ENCODE data around the gene SPATA20.

Gene SPATA20

GRCh38 chr17:50541402-50541715 is 5.6 kb upstream of the SPATA20 start:
- no peak for DNase-seq

DNA sequence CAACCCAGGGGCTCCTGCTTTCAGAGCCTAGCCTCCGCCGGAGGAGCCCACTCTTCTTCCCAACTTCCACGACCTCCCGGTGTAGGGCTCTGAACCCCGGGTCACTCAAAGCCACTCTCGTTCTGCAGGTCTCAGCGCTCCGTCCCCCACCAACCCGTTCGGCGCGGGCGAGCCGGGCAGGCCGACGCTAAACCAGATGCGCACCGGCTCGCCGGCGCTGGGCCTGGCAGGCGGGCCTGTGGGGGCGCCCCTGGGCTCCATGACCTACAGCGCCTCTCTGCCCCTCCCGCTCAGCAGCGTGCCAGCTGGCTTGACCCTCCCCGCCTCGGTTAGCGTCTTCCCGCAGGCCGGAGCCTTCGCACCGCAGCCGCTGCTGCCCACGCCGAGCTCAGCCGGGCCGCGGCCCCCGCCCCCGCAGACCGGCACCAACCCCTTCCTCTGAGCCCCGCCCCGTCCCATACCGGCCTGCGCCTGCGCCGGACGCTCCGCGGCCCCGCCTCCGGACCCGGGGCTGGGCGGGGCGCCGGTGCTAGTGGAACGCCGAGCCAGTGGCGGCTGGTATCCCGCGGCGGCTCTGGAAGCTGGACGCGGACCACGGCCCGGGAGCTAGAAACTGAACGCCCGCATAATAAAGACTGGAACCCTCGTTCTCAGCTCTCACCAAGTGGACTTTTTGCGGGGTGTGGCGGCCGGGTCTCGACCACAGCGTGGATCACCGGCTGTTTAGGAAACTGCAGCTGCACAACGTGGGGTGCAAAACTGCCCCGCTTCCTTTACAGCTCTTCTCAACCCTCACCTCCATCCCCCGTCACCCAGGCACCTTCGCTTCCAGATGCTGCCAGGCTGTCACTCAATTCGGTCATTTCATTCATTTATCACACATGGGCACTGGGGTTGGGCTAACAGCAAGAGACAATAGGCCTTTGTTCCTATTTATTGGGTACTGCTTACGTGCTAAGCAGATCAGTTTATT is 5.0 kb upstream of the SPATA20 start:
- peak; percentile 84 for DNase-seq

GRCh38 chr17:50542795-50543774 is 3.9 kb upstream of the SPATA20 start:
- DNase-seq, result no peak

DNA sequence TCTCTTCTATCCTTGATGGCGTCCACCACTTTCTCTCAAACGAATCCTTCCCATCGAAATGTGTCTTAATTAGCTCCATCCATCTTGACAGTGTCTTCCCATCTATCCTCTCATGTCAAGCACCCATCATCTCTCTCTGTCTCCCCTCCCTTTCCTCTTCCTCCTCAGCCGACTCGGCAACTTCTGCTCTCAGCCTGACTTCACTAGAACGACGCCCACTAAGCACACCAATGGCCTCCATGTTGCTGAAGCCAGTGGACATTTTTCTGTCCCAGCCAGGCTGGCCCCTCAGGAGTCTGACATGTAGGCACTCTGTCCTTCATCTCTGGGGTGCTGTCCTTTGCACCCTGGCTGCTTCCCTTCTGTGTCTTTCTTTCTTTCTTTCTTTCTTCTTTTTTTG is 2.5 kb upstream of the SPATA20 start:
- no peak for DNase-seq

GRCh38 chr17:50545311-50545710 is 1.7 kb upstream of the SPATA20 start:
- DNase-seq, result no peak

DNA sequence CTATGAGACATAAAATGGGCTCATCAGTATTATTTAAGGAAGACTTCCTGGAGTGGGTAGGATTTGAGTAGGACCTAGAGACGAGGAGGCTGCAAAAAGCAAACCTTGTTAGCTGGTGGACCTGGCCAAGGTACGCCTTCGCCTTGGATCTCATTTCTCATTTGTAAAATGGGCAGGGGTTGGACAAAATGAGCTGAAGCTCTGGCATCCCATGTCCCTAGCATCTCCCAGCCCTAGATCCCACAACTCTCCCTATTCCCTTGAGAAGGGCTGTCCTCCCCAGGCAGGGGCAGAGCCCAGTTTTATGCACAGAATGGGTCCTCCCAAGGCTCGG is 306 bp upstream of the SPATA20 start:
- DNase-seq, result no peak

GRCh38 chr17:50547736-50548083 is 736 bp downstream of the SPATA20 start:
- no peak for DNase-seq

GRCh38 chr17:50548831-50549230 is 1.9 kb downstream of the SPATA20 start:
- DNase-seq, result no peak

DNA sequence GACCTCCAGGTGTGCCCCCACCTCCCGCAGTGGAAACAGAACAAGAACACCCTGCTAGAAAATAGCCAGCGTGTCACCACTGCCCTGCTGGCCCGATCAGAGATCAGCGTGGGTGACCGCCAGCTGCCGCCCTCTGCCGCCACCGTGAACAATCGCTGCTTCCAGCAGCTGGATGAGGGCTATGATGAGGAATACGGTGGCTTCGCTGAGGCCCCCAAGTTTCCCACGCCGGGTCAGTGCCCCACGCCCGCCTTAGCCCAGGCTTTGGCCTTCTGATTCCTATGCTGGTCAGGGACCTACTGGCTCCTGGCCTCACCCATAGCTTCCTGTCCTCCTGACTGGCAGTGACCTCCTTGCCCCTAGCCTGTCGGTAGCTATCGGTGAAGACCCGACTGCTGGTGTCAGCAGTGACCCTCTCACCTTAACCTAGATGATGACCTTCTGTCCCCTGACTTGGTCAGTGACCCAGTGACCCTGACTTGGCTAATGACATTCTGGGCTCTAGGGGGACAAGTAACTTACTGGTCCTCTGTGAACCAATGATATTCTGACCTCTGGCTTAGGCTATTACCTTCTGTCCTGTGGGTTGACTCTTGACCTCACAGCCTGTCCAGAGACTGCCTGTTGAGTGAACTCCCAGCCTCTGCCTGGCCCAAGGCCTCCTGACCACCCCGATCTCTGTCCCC is 2.4 kb downstream of the SPATA20 start:
- DNase-seq, result no peak

GRCh38 chr17:50549969-50550368 is 3.0 kb downstream of the SPATA20 start:
- DNase-seq, result no peak

DNA sequence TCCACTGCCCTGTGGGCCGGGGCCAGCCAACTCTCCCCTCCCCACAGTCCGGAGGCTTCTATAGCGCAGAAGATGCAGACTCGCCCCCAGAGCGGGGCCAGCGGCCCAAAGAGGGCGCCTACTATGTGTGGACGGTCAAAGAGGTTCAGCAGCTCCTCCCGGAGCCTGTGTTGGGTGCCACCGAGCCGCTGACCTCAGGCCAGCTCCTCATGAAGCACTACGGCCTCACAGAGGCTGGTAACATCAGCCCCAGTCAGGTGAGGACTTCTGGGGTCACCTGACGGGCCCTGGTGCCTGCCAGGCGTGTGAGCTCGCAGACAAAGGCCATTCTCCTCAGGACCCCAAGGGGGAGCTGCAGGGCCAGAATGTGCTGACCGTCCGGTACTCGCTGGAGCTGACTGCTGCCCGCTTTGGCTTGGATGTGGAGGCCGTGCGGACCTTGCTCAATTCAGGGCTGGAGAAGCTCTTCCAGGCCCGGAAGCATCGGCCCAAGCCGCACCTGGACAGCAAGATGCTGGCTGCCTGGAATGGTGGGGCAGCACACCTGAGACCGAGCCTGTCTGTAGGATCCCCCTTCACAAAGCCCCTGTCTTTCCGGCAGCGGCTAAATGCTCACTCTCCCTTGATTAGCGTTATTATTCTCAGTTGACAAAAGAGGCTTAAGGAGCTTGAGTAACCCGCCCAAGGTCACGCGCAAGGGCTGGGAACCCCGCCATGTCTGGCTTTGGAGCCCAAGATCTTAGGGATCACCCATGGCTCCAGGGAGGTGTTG is 3.9 kb downstream of the SPATA20 start:
- DNase-seq, result no peak

DNA sequence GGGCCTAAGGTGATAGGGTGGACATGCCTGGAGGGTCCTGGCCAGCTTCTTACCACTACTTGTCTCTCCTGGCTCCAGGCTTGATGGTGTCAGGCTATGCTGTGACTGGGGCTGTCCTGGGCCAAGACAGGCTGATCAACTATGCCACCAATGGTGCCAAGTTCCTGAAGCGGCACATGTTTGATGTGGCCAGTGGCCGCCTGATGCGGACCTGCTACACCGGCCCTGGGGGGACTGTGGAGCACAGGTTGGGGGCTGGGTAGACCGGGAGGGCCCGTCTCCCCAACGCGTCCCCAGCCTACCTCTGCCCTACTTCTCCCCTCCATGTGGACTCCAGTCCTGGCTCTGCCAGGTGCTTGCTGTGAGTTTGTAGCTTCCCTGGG is 4.5 kb downstream of the SPATA20 start:
- no peak for DNase-seq

GRCh38 chr17:50551884-50552283 is 4.9 kb downstream of the SPATA20 start:
- DNase-seq, result no peak

- DNase-seq, result no peak
Measured at GRCh38 chr17:50554201-50554600, 7.2 kb downstream of the SPATA20 start.

- DNase-seq, result no peak
Measured at GRCh38 chr17:50556803-50557202, 9.8 kb downstream of the SPATA20 start.

DNA sequence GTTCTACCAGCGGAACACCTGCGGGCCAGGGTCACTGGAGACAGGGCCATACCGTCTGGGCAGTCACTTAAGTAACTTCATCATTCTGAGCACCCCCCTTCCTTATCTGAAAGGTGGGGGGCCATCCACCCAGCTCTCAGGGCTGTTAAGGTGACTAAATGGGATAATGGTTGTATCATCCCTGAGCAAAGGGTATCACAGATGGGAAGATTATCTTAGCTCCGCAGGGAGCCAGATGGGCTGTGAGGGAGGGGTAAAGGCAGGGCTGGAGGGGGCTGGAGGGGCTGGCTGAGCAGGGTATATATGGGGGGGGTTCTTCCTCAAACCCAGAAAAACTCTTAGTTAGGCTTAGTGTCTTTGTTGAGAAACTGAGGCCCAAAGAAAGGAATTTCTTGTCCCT is 10.7 kb downstream of the SPATA20 start:
- DNase-seq, result no peak

DNA sequence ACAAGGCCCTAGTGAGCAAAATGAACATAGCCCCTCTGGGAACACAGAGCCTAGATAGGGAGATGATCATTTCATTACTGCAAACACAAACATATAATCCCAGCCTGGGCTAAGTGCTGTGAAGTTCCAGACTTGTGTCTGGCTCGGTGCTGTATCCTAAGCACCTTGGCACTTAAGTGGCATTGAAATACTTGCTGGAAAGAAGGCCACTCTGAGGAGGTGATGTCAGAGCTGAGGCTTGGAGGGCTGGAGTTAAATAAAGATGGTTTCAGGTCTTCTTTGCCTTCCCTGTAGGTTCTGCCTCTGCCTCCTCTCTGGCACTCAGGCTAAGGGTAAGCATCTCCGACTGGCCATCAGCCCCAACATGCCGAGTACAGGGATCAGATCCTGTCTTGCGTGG is 11.1 kb downstream of the SPATA20 start:
- DNase-seq, result no peak

DNA sequence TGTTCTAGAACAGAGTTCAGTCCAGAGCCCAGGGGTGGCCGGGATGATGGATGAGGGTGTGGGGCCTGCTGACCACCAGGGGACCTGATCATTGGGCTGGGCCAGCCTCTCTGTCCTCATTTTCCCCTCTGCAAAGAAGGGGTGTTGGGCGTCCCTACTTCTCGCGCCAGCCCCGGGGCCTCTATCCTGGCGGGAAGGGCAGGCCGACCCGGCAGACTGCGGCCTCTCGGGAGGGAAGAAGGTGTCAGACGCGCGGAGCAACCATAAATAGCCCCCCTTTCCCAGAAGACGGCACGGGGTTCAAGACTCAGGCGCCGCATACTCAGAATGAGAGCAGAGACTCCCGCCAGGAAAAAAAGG is 11.6 kb downstream of the SPATA20 start:
- DNase-seq, result no peak

- no peak for DNase-seq
Measured at GRCh38 chr17:50558941-50559614, 12.1 kb downstream of the SPATA20 start.

- peak; percentile 37 for DNase-seq
Measured at GRCh38 chr17:50559674-50560184, 12.8 kb downstream of the SPATA20 start.

DNA sequence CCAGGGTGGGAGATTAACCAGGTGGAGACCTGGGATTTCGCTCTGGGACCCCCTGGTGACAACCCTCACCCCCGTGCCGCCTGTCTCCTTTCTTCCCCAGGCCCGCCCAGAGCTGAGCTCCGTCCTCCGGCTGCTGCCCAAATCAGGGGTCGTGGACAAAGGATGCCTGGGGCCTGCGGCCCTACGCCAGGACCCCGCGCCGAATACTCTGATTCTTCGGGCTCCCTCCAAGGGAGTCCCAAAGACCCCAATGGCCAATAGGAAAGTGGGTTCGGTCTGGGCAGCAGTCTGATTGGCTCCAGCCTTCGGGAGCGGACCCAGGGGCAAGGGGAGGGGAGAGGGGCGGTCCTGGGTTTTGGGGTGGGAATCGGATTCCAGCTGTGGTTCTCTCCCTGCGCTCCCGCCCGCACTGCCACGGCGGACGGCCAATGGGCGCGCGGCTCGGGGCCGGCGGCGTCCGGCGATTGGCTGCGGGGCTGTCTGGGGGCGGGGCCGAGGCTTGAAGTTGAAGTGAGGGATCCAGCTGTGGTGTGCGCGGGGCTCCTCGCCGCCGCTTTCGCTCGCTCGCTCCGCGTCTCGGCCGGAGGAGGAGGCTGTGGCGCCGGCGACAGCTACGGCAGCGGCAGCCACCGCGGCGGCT is 13.3 kb downstream of the SPATA20 start, which contains the start of gene CACNA1G:
Gene CACNA1G, plus strand, starts transcription at position 531 of the 640 bp plus-strand sequence. CDS start 745 bp downstream, outside the sequence.
- peak; percentile 87 for DNase-seq
